Suprapubic skin (tissue), 4 donors: Measurements from ENCODE around the gene LDLRAD4.

ENCODE experiments used
- EP300 ChIP-seq: sonication (generic); formaldehyde crosslinking; IDR thresholded peaks from one replicate; pipeline ENCODE4 v1.6.1; 2017; ENCODE audit warnings: antibody characterized with exemption
- POLR2AphosphoS5 ChIP-seq, 3 donors: sonication (generic); formaldehyde crosslinking; IDR thresholded peaks; one replicate each; pipeline ENCODE4 v1.6.1; 2017; ENCODE audit warnings: antibody characterized with exemption in 3 of 3
- TF ChIP-seq, protein P1 (sequence below), 2 donors: fragments of 200-600 bp in 1 of 2; fragments of 450-650 bp in 1 of 2; sonication (generic) in 1 of 2; IDR thresholded peaks; one replicate each; pipeline ENCODE4 v1.5.1; 2016 to 2019; ENCODE audit warnings: antibody characterized with exemption in 2 of 2, mild to moderate bottlenecking in 1 of 2, moderate library complexity in 1 of 2

DNA sequence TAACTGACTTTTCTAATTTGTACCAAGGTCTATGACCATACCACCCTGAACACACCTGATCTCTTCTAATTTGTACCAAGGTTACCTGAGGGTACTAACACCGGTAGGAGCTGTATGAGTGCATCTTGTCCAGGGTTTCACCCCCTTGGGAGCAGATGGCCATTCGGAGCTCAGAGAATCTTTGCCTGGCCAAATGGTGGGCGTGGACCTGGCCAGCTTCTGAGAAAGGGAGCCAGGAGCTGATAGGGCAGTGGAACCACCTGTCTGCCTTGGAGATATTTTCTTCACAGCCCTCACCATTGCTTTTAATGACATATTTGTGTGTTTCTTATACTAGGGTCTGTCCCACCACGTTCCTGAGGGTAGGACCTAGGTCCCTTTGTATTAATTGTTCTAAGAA lies 188.9 kb downstream of the LDLRAD4 start:
- TF ChIP-seq EP300 (no peak), POLR2AphosphoS5 (IDR thresholded peaks at IDR 0.05) (no peak)
- TF ChIP-seq, protein P1, sequence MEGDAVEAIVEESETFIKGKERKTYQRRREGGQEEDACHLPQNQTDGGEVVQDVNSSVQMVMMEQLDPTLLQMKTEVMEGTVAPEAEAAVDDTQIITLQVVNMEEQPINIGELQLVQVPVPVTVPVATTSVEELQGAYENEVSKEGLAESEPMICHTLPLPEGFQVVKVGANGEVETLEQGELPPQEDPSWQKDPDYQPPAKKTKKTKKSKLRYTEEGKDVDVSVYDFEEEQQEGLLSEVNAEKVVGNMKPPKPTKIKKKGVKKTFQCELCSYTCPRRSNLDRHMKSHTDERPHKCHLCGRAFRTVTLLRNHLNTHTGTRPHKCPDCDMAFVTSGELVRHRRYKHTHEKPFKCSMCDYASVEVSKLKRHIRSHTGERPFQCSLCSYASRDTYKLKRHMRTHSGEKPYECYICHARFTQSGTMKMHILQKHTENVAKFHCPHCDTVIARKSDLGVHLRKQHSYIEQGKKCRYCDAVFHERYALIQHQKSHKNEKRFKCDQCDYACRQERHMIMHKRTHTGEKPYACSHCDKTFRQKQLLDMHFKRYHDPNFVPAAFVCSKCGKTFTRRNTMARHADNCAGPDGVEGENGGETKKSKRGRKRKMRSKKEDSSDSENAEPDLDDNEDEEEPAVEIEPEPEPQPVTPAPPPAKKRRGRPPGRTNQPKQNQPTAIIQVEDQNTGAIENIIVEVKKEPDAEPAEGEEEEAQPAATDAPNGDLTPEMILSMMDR (IDR thresholded peaks at IDR 0.05), result no peak
